ENCODE data around the gene SLC22A3. TPM values are rescaled to one million over a fixed set of nuclear protein-coding genes. Genes with fewer than 3 reads are reported as not detected.

SLC22A3 gene
- total and polyA plus RNA-seq, 2 of the 13 experiments (the other 11 are each of a cell fraction or from before 2014, with no cell fraction given): 12.0 to 31.5 TPM

GRCh38 chr6:160439751-160440150 lies 91.6 kb downstream of the SLC22A3 start:
- H2AFZ ChIP-seq (ENCODE audit: low read length): no peak overlapping the region
- WGBS (ENCODE audit: low lambda C conversion rate): 76% methylated on average over 5 of the region's 5 CpGs
- no peak for DNase-seq (ENCODE audit: low spot score)
- ChIA-PET CTCF (ENCODE audit: low intra/inter-chr PET ratio, low total read pairs) (no interaction called here), POLR2A (no interaction called here)
- no peak overlapping the region for H3K27ac ChIP-seq (ENCODE audit: extremely low read length, insufficient read depth, low read length)
- FAIRE-seq: no peak
- H3K9ac ChIP-seq (ENCODE audit: insufficient read depth, low read depth, low read length): no peak overlapping the region
- intact Hi-C loops (cut with micrococcal nuclease; ENCODE audit: unreplicated experiment) (no loop called here), in situ Hi-C loops (cut with HindIII; ENCODE audit: extremely low pct_ligation_motif_present, low pct_unique_long_range_greater_than_20kb) (no loop called here)
- TF ChIP-seq ZKSCAN1 (IDR thresholded peaks at IDR 0.05; ENCODE audit: low read length) (no peak), RARA (CRISPR knock-in tag; IDR thresholded peaks at IDR 0.05) (no peak), HES4 (CRISPR knock-in tag; IDR thresholded peaks at IDR 0.05; ENCODE audit: borderline replicate concordance) (no peak), SIX1 (CRISPR knock-in tag; IDR thresholded peaks at IDR 0.05; ENCODE audit: borderline replicate concordance) (no peak), ZNF234 (CRISPR knock-in tag; conservative IDR thresholded peaks at IDR 0.05) (no peak)
- no peak overlapping the region for H3K4me3 ChIP-seq (replicated peaks in 1 of 3; ENCODE audit: insufficient read depth in 1 of 3, low read depth in 2 of 3, low read length in 3 of 3)
- no peaks in the 10 kb centered on the region for H3K27me3 ChIP-seq (ENCODE audit: control insufficient read depth in 1 of 2, insufficient read depth in 2 of 2, low read length in 2 of 2)
- no peaks in the 10 kb centered on the region for H3K79me2 ChIP-seq (ENCODE audit: insufficient read depth, low read length)
- H3K9me3 ChIP-seq (ENCODE audit: low read length): no peaks in the 10 kb centered on the region
- BruUV-seq (replicated peaks): no TSS peak
- H3K36me3 ChIP-seq (replicated peaks in 1 of 2; ENCODE audit: control insufficient read depth in 1 of 2, insufficient read depth in 2 of 2, low read length in 2 of 2): peaks cover 0 to 16% of the 10 kb centered on the region in 2 experiments; a peak in 4 of 5 replicates
- no peak overlapping the region for H3K4me2 ChIP-seq (ENCODE audit: low read depth, low read length)
- H4K20me1 ChIP-seq (ENCODE audit: insufficient read depth, low read length): no peaks in the 10 kb centered on the region
- no peaks in the 10 kb centered on the region for H3K4me1 ChIP-seq (ENCODE audit: insufficient read depth, low read length)
- ATAC-seq: no peak

DNA sequence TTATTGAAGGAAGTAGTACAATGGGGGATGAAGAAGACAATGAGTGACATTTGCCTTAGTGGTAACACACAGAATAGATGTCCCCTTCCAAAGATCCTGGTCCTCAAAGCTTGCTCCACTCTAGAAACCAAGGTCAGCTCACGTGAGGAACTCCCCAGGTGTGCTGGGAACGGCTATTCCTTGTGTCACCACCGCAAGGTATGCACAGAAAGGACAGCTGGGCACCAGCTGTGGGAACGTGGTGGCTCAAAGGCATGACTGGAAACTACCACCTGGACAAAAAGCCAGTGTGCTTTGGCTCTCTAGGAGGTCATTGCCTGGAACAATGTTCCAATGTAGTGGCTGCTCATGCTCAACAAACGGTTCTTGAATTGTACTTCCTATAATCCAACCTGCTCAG lies 94.0 kb downstream of the SLC22A3 start:
- in situ Hi-C loops (cut with HindIII; ENCODE audit: extremely low pct_ligation_motif_present, low pct_unique_long_range_greater_than_20kb) (no loop called here), intact Hi-C loops (cut with micrococcal nuclease; ENCODE audit: unreplicated experiment) (no loop called here)
- Histone ChIP-seq H3K79me2 (ENCODE audit: insufficient read depth, low read length) (no peaks in the 10 kb centered on the region), H2AFZ (ENCODE audit: low read length) (no peak overlapping the region), H3K4me2 (ENCODE audit: low read depth, low read length) (no peak overlapping the region), H3K4me1 (ENCODE audit: insufficient read depth, low read length) (no peaks in the 10 kb centered on the region), H3K4me3 (replicated peaks in 1 of 3; ENCODE audit: insufficient read depth in 1 of 3, low read depth in 2 of 3, low read length in 3 of 3) (no peak overlapping the region), H3K27ac (ENCODE audit: extremely low read length, insufficient read depth, low read length) (no peak overlapping the region), H3K27me3 (ENCODE audit: control insufficient read depth in 1 of 2, insufficient read depth in 2 of 2, low read length in 2 of 2) (no peaks in the 10 kb centered on the region), H3K36me3 (replicated peaks in 1 of 2; ENCODE audit: control insufficient read depth in 1 of 2, insufficient read depth in 2 of 2, low read length in 2 of 2) (peaks cover 0 to 16% of the 10 kb centered on the region in 2 experiments; a peak in 3 of 5 replicates), H3K9me3 (ENCODE audit: low read length) (no peaks in the 10 kb centered on the region), H3K9ac (ENCODE audit: insufficient read depth, low read depth, low read length) (no peak overlapping the region), H4K20me1 (ENCODE audit: insufficient read depth, low read length) (no peaks in the 10 kb centered on the region)
- POLR2A ChIA-PET: no interaction called here
- BruUV-seq (replicated peaks): no TSS peak
- no peak for DNase-seq (ENCODE audit: low spot score)
- FAIRE-seq: no peak
- no peak; the same call in 2 of the 3 replicates for ATAC-seq
- 83% methylated on average over 5 of the region's 5 CpGs for WGBS (ENCODE audit: low lambda C conversion rate)
- CTCF ChIA-PET (ENCODE audit: low intra/inter-chr PET ratio, low total read pairs): no interaction called here
- TF ChIP-seq KAT2B (IDR thresholded peaks at IDR 0.05; ENCODE audit: borderline replicate concordance, low read depth, low read length) (no peak), ZNF441 (CRISPR knock-in tag; IDR thresholded peaks at IDR 0.05; ENCODE audit: borderline replicate concordance) (no peak), NFATC3 (CRISPR knock-in tag; IDR thresholded peaks at IDR 0.05) (no peak), FOXK1 (CRISPR knock-in tag; IDR thresholded peaks at IDR 0.05; ENCODE audit: borderline replicate concordance, low read depth) (no peak)
- TF ChIP-seq, protein P1, sequence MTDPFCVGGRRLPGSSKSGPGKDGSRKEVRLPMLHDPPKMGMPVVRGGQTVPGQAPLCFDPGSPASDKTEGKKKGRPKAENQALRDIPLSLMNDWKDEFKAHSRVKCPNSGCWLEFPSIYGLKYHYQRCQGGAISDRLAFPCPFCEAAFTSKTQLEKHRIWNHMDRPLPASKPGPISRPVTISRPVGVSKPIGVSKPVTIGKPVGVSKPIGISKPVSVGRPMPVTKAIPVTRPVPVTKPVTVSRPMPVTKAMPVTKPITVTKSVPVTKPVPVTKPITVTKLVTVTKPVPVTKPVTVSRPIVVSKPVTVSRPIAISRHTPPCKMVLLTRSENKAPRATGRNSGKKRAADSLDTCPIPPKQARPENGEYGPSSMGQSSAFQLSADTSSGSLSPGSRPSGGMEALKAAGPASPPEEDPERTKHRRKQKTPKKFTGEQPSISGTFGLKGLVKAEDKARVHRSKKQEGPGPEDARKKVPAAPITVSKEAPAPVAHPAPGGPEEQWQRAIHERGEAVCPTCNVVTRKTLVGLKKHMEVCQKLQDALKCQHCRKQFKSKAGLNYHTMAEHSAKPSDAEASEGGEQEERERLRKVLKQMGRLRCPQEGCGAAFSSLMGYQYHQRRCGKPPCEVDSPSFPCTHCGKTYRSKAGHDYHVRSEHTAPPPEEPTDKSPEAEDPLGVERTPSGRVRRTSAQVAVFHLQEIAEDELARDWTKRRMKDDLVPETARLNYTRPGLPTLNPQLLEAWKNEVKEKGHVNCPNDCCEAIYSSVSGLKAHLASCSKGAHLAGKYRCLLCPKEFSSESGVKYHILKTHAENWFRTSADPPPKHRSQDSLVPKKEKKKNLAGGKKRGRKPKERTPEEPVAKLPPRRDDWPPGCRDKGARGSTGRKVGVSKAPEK (CRISPR knock-in tag; IDR thresholded peaks at IDR 0.05; ENCODE audit: borderline replicate concordance): no peak

Measured in HepG2 (cell line).